MM.1S (cell line): ENCODE data around the gene IFRD2.
A peak's percentile ranks its signal among the peaks of the same experiment; 100 is the strongest.

Experiments
- DNase-seq: peaks from one replicate; pipeline ENCODE4 v3.0.0-alpha.2; 2015
- H2AFZ ChIP-seq: fragments of 300-600 bp; sonication (generic); 2 replicates; pipeline ENCODE4 v1.6.0; 2016; ENCODE audit warnings: antibody characterized with exemption, low read length
- H3F3A ChIP-seq: fragments of 300-600 bp; sonication (generic); 2 replicates; pipeline ENCODE4 v1.6.1; 2016; ENCODE audit warnings: mild to moderate bottlenecking, antibody characterized with exemption, low read length, moderate library complexity, mixed read lengths; ENCODE audit not compliant: insufficient read depth
- H3K27ac ChIP-seq: fragments of 300-600 bp; sonication (generic); 2 replicates; pipeline ENCODE4 v1.5.1; 2016; ENCODE audit warnings: mild to moderate bottlenecking, low read length
- H3K27me3 ChIP-seq: fragments of 300-600 bp; sonication (generic); replicated peaks from 2 replicates; pipeline ENCODE4 v1.6.0; 2016; ENCODE audit warnings: low read length; ENCODE audit not compliant: insufficient read depth
- H3K36me3 ChIP-seq: fragments of 300-600 bp; sonication (generic); replicated peaks from 2 replicates; pipeline ENCODE4 v1.6.1; 2016; ENCODE audit warnings: mild to moderate bottlenecking, low read length, mixed read lengths; ENCODE audit not compliant: insufficient read depth
- H3K4me1 ChIP-seq: fragments of 300-600 bp; sonication (generic); 2 replicates; pipeline ENCODE4 v1.6.1; 2016; ENCODE audit warnings: low read length, mixed read lengths
- H3K4me2 ChIP-seq: fragments of 300-600 bp; sonication (generic); 2 replicates; pipeline ENCODE4 v1.6.0; 2016; ENCODE audit warnings: low read depth, low read length
- H3K4me3 ChIP-seq: fragments of 300-600 bp; sonication (generic); 2 replicates; pipeline ENCODE4 v1.5.1; 2016; ENCODE audit warnings: low read length, mixed read lengths
- H3K79me2 ChIP-seq: fragments of 300-600 bp; sonication (generic); 2 replicates; pipeline ENCODE4 v1.6.1; 2016; ENCODE audit warnings: mixed run types, low read length, mixed read lengths
- H3K9ac ChIP-seq: fragments of 300-600 bp; sonication (generic); 2 replicates; pipeline ENCODE4 v1.6.1; 2016; ENCODE audit warnings: low read length, mixed read lengths
- H3K9me2 ChIP-seq: fragments of 300-600 bp; sonication (generic); replicated peaks from 2 replicates; pipeline ENCODE4 v1.6.1; 2016; ENCODE audit warnings: mild to moderate bottlenecking, low read length, mixed read lengths; ENCODE audit not compliant: insufficient read depth
- H3K9me3 ChIP-seq: fragments of 300-600 bp; sonication (generic); replicated peaks from 2 replicates; pipeline ENCODE4 v1.6.1; 2016; ENCODE audit warnings: mild to moderate bottlenecking, low read length, mixed read lengths; ENCODE audit not compliant: insufficient read depth
- H4K20me1 ChIP-seq: fragments of 300-600 bp; sonication (generic); 2 replicates; pipeline ENCODE4 v1.6.1; 2016; ENCODE audit warnings: mild to moderate bottlenecking, low read length, moderate library complexity, mixed read lengths; ENCODE audit not compliant: insufficient read depth
- CTCF ChIP-seq: fragments of 300-600 bp; sonication (generic); IDR thresholded peaks from 2 replicates; pipeline ENCODE4 v1.5.1; 2016; ENCODE audit warnings: antibody characterized with exemption, low read length, mixed read lengths
- EZH2 ChIP-seq: fragments of 300-600 bp; sonication (generic); optimal IDR thresholded peaks from 2 replicates; pipeline ENCODE3; 2017; ENCODE audit warnings: low read depth, mild to moderate bottlenecking, antibody characterized with exemption, low read length, mixed read lengths
- EZH2phosphoT487 ChIP-seq: fragments of 300-600 bp; sonication (generic); IDR thresholded peaks from 2 replicates; pipeline ENCODE4 v1.6.1; 2018; ENCODE audit warnings: antibody characterized with exemption, low read length

IFRD2 gene

GRCh38 chr3:50293079-50293801 lies 1.0 kb upstream of the IFRD2 start:
- Histone ChIP-seq H3F3A (no peaks in the 10 kb centered on the region), H2AFZ (peak overlapping the region; percentile 61), H3K79me2 (peaks cover 40% of the 10 kb centered on the region), H3K4me1 (peaks cover 7% of the 10 kb centered on the region), H3K4me2 (peak overlapping the region; percentile 97), H4K20me1 (no peaks in the 10 kb centered on the region), H3K36me3 (peaks cover 12% of the 10 kb centered on the region), H3K9me3 (no peaks in the 10 kb centered on the region), H3K9ac (peak overlapping the region; percentile 65; the same call in 1 of the 2 replicates), H3K27me3 (no peaks in the 10 kb centered on the region), H3K27ac (no peak overlapping the region), H3K9me2 (no peaks in the 10 kb centered on the region), H3K4me3 (peak overlapping the region; percentile 65)
- TF ChIP-seq EZH2, result no peak
- no peak for DNase-seq

GRCh38 chr3:50290161-50290641 lies 2.0 kb downstream of the IFRD2 start:
- no peak overlapping the region for H2AFZ ChIP-seq
- no peak overlapping the region for H3K4me3 ChIP-seq
- no peaks in the 10 kb centered on the region for H4K20me1 ChIP-seq
- peaks cover 5% of the 10 kb centered on the region; the same call in 1 of the 2 replicates for H3K4me1 ChIP-seq
- no peaks in the 10 kb centered on the region for H3K9me3 ChIP-seq
- no peaks in the 10 kb centered on the region for H3F3A ChIP-seq
- no peaks in the 10 kb centered on the region for H3K9me2 ChIP-seq
- DNase-seq, result no peak
- TF ChIP-seq CTCF, result no peak
- TF ChIP-seq EZH2, result no peak
- TF ChIP-seq EZH2phosphoT487, result no peak
- H3K9ac ChIP-seq, result no peak overlapping the region
- H3K27me3 ChIP-seq, result no peaks in the 10 kb centered on the region
- peaks cover 40% of the 10 kb centered on the region for H3K79me2 ChIP-seq
- H3K4me2 ChIP-seq, result peak overlapping the region; percentile 91; the same call in 1 of the 2 replicates
- no peak overlapping the region for H3K27ac ChIP-seq
- H3K36me3 ChIP-seq, result peaks cover 15% of the 10 kb centered on the region

GRCh38 chr3:50289130-50289529 lies 3.1 kb downstream of the IFRD2 start:
- H3K4me2 ChIP-seq, result no peak overlapping the region
- H4K20me1 ChIP-seq, result no peaks in the 10 kb centered on the region
- peaks cover 5% of the 10 kb centered on the region; the same call in 1 of the 2 replicates for H3K4me1 ChIP-seq
- H3K79me2 ChIP-seq, result peaks cover 40% of the 10 kb centered on the region
- H3F3A ChIP-seq, result no peaks in the 10 kb centered on the region
- no peak overlapping the region for H3K4me3 ChIP-seq
- no peaks in the 10 kb centered on the region for H3K9me2 ChIP-seq
- peaks cover 15% of the 10 kb centered on the region for H3K36me3 ChIP-seq
- H3K27ac ChIP-seq, result no peak overlapping the region
- H3K27me3 ChIP-seq, result no peaks in the 10 kb centered on the region
- H3K9ac ChIP-seq, result no peak overlapping the region
- no peak for TF ChIP-seq EZH2phosphoT487
- no peak for TF ChIP-seq CTCF
- TF ChIP-seq EZH2, result no peak
- no peaks in the 10 kb centered on the region for H3K9me3 ChIP-seq
- DNase-seq, result no peak
- no peak overlapping the region for H2AFZ ChIP-seq
